HepG2 (cell line): Measurements from ENCODE around the gene KIFC1.
"Not testable (repeated sequence)": the region's sequence is repeated elsewhere in the genome, so short reads cannot be mapped to it uniquely, and the experiment has no call there.

Experiments used
- EP300 ChIP-seq, 3 experiments: sonication (generic) in 1 of 3; formaldehyde crosslinking in 1 of 3; IDR thresholded peaks; 2 replicates each; pipeline versions ENCODE4 v1.5.1 to v1.6.1; 2011 to 2020; ENCODE audit warnings: low read depth in 2 of 3, low read length in 2 of 3, borderline replicate concordance in 1 of 3, improper control_type of control experiment in 1 of 3, mild to moderate bottlenecking in 1 of 3, missing genetic modification reagents in 1 of 3, moderate library complexity in 1 of 3
- HNRNPH1 ChIP-seq: fragments of 200-400 bp; formaldehyde crosslinking; optimal IDR thresholded peaks from 2 replicates; pipeline ENCODE3; 2017; ENCODE audit warnings: mild to moderate bottlenecking, low read depth, low read length
- MATR3 ChIP-seq: sonication (generic); formaldehyde crosslinking; IDR thresholded peaks from 2 replicates; pipeline ENCODE4 v1.4.0; 2020; ENCODE audit warnings: missing genetic modification reagents
- POLR2A ChIP-seq, 2 experiments: IDR thresholded peaks; 2 replicates each; pipeline ENCODE4 v1.6.1; 2011; ENCODE audit warnings: low read depth in 2 of 2, low read length in 2 of 2, mild to moderate bottlenecking in 1 of 2, moderate library complexity in 1 of 2; ENCODE audit not compliant: insufficient read depth in 1 of 2
- SMC3 ChIP-seq: IDR thresholded peaks from 2 replicates; pipeline ENCODE4 v1.6.1; 2011; ENCODE audit warnings: low read length, improper control_type of control experiment
- ZNF292 ChIP-seq: sonication (generic); formaldehyde crosslinking; IDR thresholded peaks from 2 replicates; pipeline ENCODE4 v1.8.1; 2022; ENCODE audit warnings: mild to moderate bottlenecking, low read depth, missing genetic modification reagents, borderline replicate concordance

DNA sequence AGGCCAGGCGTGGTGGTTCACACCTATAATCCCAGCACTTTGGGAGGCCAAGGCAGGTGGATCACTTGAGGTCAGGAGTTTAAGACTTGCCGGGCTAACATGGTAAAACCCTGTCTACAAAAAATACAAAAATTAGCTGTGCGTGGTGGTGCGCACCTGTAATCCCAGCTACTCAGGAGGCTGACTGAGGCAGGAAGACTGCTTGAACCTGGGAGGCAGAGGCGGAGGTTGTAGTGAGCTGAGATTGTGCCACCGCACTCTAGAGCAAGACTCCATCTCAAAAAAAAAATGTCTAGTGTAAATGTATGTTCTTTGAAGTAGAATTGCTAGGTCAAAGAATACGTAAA lies 48.0 kb upstream of the KIFC1 start:
- TF ChIP-seq HNRNPH1; SMC3; ZNF292 (CRISPR knock-in tag); EP300 (IDR thresholded peaks at IDR 0.05; ENCODE audit: low read depth in 2 of 2, low read length in 2 of 2); EP300 (CRISPR knock-in tag; IDR thresholded peaks at IDR 0.05; ENCODE audit: borderline replicate concordance); MATR3 (CRISPR knock-in tag); POLR2A (IDR thresholded peaks at IDR 0.05; ENCODE audit: insufficient read depth in 1 of 2, low read depth in 2 of 2, low read length in 2 of 2): not testable (repeated sequence)
